ENCODE data around the gene ADORA2A. TPM values are rescaled to one million over a fixed set of nuclear protein-coding genes. Genes with fewer than 3 reads are reported as not detected.

The ADORA2A gene
- total RNA-seq, 1 experiment from 2014 or later: 4.0 TPM

- H3K36me3 ChIP-seq (ENCODE audit: control insufficient read depth, insufficient read depth, low read length): peaks cover 2% of the 10 kb centered on the region; the same call in 1 of the 2 replicates
- Mint-ChIP-seq H3K27ac (ENCODE audit: unreplicated experiment) (no peak overlapping the region), H3K36me3 (ENCODE audit: insufficient read depth, unreplicated experiment) (peaks cover 65% of the 10 kb centered on the region), H3K4me3 (ENCODE audit: unreplicated experiment) (no peak overlapping the region), H3K27me3 (ENCODE audit: insufficient read depth, unreplicated experiment) (no peaks in the 10 kb centered on the region), H3K9me3 (ENCODE audit: unreplicated experiment) (no peaks in the 10 kb centered on the region), H3K4me1 (ENCODE audit: low read depth, unreplicated experiment) (peaks cover 11% of the 10 kb centered on the region)
- no TSS peak for BruUV-seq (replicated peaks)
- H3K27me3 ChIP-seq (replicated peaks; ENCODE audit: control insufficient read depth, insufficient read depth, low read length): no peaks in the 10 kb centered on the region
- no peak for TF ChIP-seq CTCF (IDR thresholded peaks at IDR 0.05; ENCODE audit: insufficient read depth in 1 of 2, low read depth in 1 of 2, low read length in 1 of 2, severe bottlenecking in 1 of 2, unreplicated experiment in 1 of 2)
- H3K4me3 ChIP-seq (ENCODE audit: low read depth, low read length): no peak overlapping the region
- no peaks in the 10 kb centered on the region for H3K9me3 ChIP-seq
- no peaks in the 10 kb centered on the region for H3K4me1 ChIP-seq
- POLR2A ChIA-PET: no interaction called here
- CTCF ChIA-PET: no interaction called here
- DNase-seq: no peak
- intact Hi-C loops (cut with micrococcal nuclease; ENCODE audit: unreplicated experiment): no loop called here
These were observed 25.4 kb upstream of the ADORA2A start for GRCh38 chr22:24401931-24402367.

GRCh38 chr22:24402460-24403192 lies 24.8 kb upstream of the ADORA2A start:
- Histone ChIP-seq H3K27me3 (replicated peaks; ENCODE audit: control insufficient read depth, insufficient read depth, low read length) (no peaks in the 10 kb centered on the region), H3K4me1 (no peaks in the 10 kb centered on the region), H3K4me3 (ENCODE audit: low read depth, low read length) (no peak overlapping the region), H3K36me3 (ENCODE audit: control insufficient read depth, insufficient read depth, low read length) (peaks cover 2% of the 10 kb centered on the region; the same call in 1 of the 2 replicates), H3K9me3 (no peaks in the 10 kb centered on the region)
- Mint-ChIP-seq H3K4me1 (ENCODE audit: low read depth, unreplicated experiment) (peaks cover 11% of the 10 kb centered on the region), H3K4me3 (ENCODE audit: unreplicated experiment) (no peak overlapping the region), H3K27ac (ENCODE audit: unreplicated experiment) (no peak overlapping the region), H3K9me3 (ENCODE audit: unreplicated experiment) (no peaks in the 10 kb centered on the region), H3K36me3 (ENCODE audit: insufficient read depth, unreplicated experiment) (peaks cover 69% of the 10 kb centered on the region), H3K27me3 (ENCODE audit: insufficient read depth, unreplicated experiment) (no peaks in the 10 kb centered on the region)
- TF ChIP-seq CTCF (IDR thresholded peaks at IDR 0.05; ENCODE audit: insufficient read depth in 1 of 2, low read depth in 1 of 2, low read length in 1 of 2, severe bottlenecking in 1 of 2, unreplicated experiment in 1 of 2): no peak
- POLR2A ChIA-PET: no interaction called here
- CTCF ChIA-PET: no interaction called here
- intact Hi-C loops (cut with micrococcal nuclease; ENCODE audit: unreplicated experiment): no loop called here
- BruUV-seq (replicated peaks): no TSS peak
- no peak for DNase-seq

- POLR2A ChIA-PET: no interaction called here
- no peak for TF ChIP-seq CTCF (IDR thresholded peaks at IDR 0.05; ENCODE audit: insufficient read depth in 1 of 2, low read depth in 1 of 2, low read length in 1 of 2, severe bottlenecking in 1 of 2, unreplicated experiment in 1 of 2)
- Mint-ChIP-seq H3K9me3 (ENCODE audit: unreplicated experiment) (no peaks in the 10 kb centered on the region), H3K4me1 (ENCODE audit: low read depth, unreplicated experiment) (peaks cover 11% of the 10 kb centered on the region), H3K4me3 (ENCODE audit: unreplicated experiment) (no peak overlapping the region), H3K36me3 (ENCODE audit: insufficient read depth, unreplicated experiment) (peaks cover 68% of the 10 kb centered on the region), H3K27me3 (ENCODE audit: insufficient read depth, unreplicated experiment) (no peaks in the 10 kb centered on the region), H3K27ac (ENCODE audit: unreplicated experiment) (no peak overlapping the region)
- Histone ChIP-seq H3K4me3 (ENCODE audit: low read depth, low read length) (no peak overlapping the region), H3K27me3 (replicated peaks; ENCODE audit: control insufficient read depth, insufficient read depth, low read length) (no peaks in the 10 kb centered on the region), H3K9me3 (no peaks in the 10 kb centered on the region), H3K4me1 (no peaks in the 10 kb centered on the region), H3K36me3 (ENCODE audit: control insufficient read depth, insufficient read depth, low read length) (peaks cover 2% of the 10 kb centered on the region; the same call in 1 of the 2 replicates)
- intact Hi-C loops (cut with micrococcal nuclease; ENCODE audit: unreplicated experiment): no loop called here
- CTCF ChIA-PET: no interaction called here
- DNase-seq: no peak
- no TSS peak for BruUV-seq (replicated peaks)
These were observed 24.1 kb upstream of the ADORA2A start for GRCh38 chr22:24403346-24403745.

Data from Caco-2 (cell line).